IMR-90 (cell line): ENCODE results near the gene UBA3. TPM values are rescaled to one million over a fixed set of nuclear protein-coding genes. Genes with fewer than 3 reads are reported as not detected.

Experiments used
- ATAC-seq: fragments of 200-7000 bp; cut with Tn5 transposase; 2 replicates; pipeline ENCODE4 v1.9.1; 2020; ENCODE audit warnings: low read depth, mild to moderate bottlenecking, moderate library complexity
- BruUV-seq: library from RNA; stranded (reverse); fragments of 400-500 nt; replicated peaks from 2 replicates; lab custom pipeline; 2021; lab: Mats Ljungman, UMichigan
- CTCF ChIA-PET: fragments of 300-600 bp; formaldehyde crosslinking; extraction: SDS; loops from one replicate; lab custom pipeline; 2021; ENCODE audit warnings: antibody characterized with exemption; lab: Yijun Ruan, JAX
- POLR2A ChIA-PET: fragments of 300-600 bp; sonication (Branson Sonifier 250); formaldehyde crosslinking; loops from one replicate; lab custom pipeline; 2022; ENCODE audit warnings: antibody characterized with exemption; ENCODE audit not compliant: unreplicated experiment; lab: Charles Lee
- DNase-seq: peaks from one replicate; pipeline ENCODE4 v3.0.0; 2013
- H2AFZ ChIP-seq: replicated peaks from 2 replicates; pipeline ENCODE3; 2013; ENCODE audit warnings: low read length, mild to moderate bottlenecking; ENCODE audit not compliant: poor library complexity
- H2AK5ac ChIP-seq: 2 replicates; pipeline ENCODE4 v1.6.1; 2013; ENCODE audit warnings: low read depth, low read length, inconsistent platforms
- H2AK9ac ChIP-seq: replicated peaks from 2 replicates; pipeline ENCODE3; 2013; ENCODE audit warnings: mild to moderate bottlenecking, low read depth, low read length, moderate library complexity; ENCODE audit not compliant: poor library complexity
- H2BK120ac ChIP-seq: 2 replicates; pipeline ENCODE4 v1.6.1; 2013; ENCODE audit warnings: low read depth, low read length, inconsistent platforms
- H2BK15ac ChIP-seq: 3 replicates; pipeline ENCODE4 v1.6.1; 2013; ENCODE audit warnings: low read depth, low read length, inconsistent platforms
- H2BK20ac ChIP-seq: 2 replicates; pipeline ENCODE4 v1.6.1; 2013; ENCODE audit warnings: low read depth, mild to moderate bottlenecking, inconsistent platforms, low read length, moderate library complexity
- H2BK5ac ChIP-seq: 2 replicates; pipeline ENCODE4 v1.6.1; 2013; ENCODE audit warnings: mild to moderate bottlenecking, low read depth, low read length, inconsistent platforms; ENCODE audit not compliant: poor library complexity, severe bottlenecking
- H3K14ac ChIP-seq: replicated peaks from 2 replicates; pipeline ENCODE4 v1.6.1; 2013; ENCODE audit warnings: low read depth, low read length, inconsistent platforms
- H3K18ac ChIP-seq: 2 replicates; pipeline ENCODE4 v1.6.1; 2013; ENCODE audit warnings: low read depth, low read length, control low read depth
- H3K23ac ChIP-seq: 2 replicates; pipeline ENCODE4 v1.6.1; 2013; ENCODE audit warnings: low read depth, low read length, inconsistent platforms
- H3K27ac ChIP-seq: 2 replicates; pipeline ENCODE4 v1.5.1; 2013; ENCODE audit warnings: mild to moderate bottlenecking, control low read depth, low read length; ENCODE audit not compliant: insufficient read depth
- H3K27me3 ChIP-seq: 2 replicates; pipeline ENCODE4 v1.6.1; 2013; ENCODE audit warnings: low read length; ENCODE audit not compliant: control insufficient read depth, insufficient read depth
- H3K36me3 ChIP-seq: 2 replicates; pipeline ENCODE4 v1.6.1; 2013; ENCODE audit warnings: low read length, mixed read lengths; ENCODE audit not compliant: control insufficient read depth, insufficient read depth
- H3K4ac ChIP-seq: 2 replicates; pipeline ENCODE4 v1.6.1; 2013; ENCODE audit warnings: low read depth, low read length, inconsistent platforms
- H3K4me1 ChIP-seq: 2 replicates; pipeline ENCODE4 v1.6.1; 2013; ENCODE audit warnings: low read length, mixed read lengths; ENCODE audit not compliant: control insufficient read depth, insufficient read depth
- H3K4me2 ChIP-seq: 2 replicates; pipeline ENCODE4 v1.6.1; 2013; ENCODE audit warnings: low read depth, mild to moderate bottlenecking, control low read depth, low read length, moderate library complexity
- H3K4me3 ChIP-seq: 2 replicates; pipeline ENCODE4 v1.5.1; 2013; ENCODE audit warnings: low read depth, mild to moderate bottlenecking, control low read depth, low read length, moderate library complexity; ENCODE audit not compliant: insufficient read depth
- H3K56ac ChIP-seq: 2 replicates; pipeline ENCODE4 v1.6.1; 2013; ENCODE audit warnings: low read length, inconsistent platforms; ENCODE audit not compliant: insufficient read depth; ENCODE audit errors: extremely low read depth
- H3K79me1 ChIP-seq, 2 experiments: 2 replicates each; pipeline ENCODE4 v1.6.1; 2013; ENCODE audit warnings: low read length in 2 of 2, inconsistent platforms in 1 of 2, low read depth in 1 of 2
- H3K9ac ChIP-seq: 2 replicates; pipeline ENCODE4 v1.6.1; 2013; ENCODE audit warnings: low read depth, low read length, control low read depth
- H3K9me1 ChIP-seq: 2 replicates; pipeline ENCODE4 v1.6.1; 2013; ENCODE audit warnings: low read length, inconsistent platforms; ENCODE audit not compliant: insufficient read depth
- H3K9me3 ChIP-seq: 2 replicates; pipeline ENCODE4 v1.6.1; 2013; ENCODE audit warnings: low read length; ENCODE audit not compliant: control insufficient read depth, insufficient read depth
- H4K20me1 ChIP-seq: 2 replicates; pipeline ENCODE4 v1.6.1; 2013; ENCODE audit warnings: low read length, inconsistent platforms; ENCODE audit not compliant: insufficient read depth
- H4K5ac ChIP-seq: 2 replicates; pipeline ENCODE4 v1.6.1; 2013; ENCODE audit warnings: mild to moderate bottlenecking, low read depth, low read length, control low read depth
- H4K8ac ChIP-seq, 2 experiments: 2 replicates each; pipeline ENCODE4 v1.6.1; 2013; ENCODE audit warnings: low read depth in 2 of 2, low read length in 2 of 2, control low read depth in 1 of 2, inconsistent platforms in 1 of 2
- H4K91ac ChIP-seq: 2 replicates; pipeline ENCODE4 v1.6.1; 2013; ENCODE audit warnings: low read depth, low read length, inconsistent platforms; ENCODE audit not compliant: insufficient read depth
- BHLHE40 ChIP-seq: fragments of 150-350 bp; IDR thresholded peaks from 2 replicates; pipeline ENCODE4 v1.6.1; 2016; ENCODE audit warnings: mild to moderate bottlenecking, low read depth, low read length
- CEBPB ChIP-seq: IDR thresholded peaks from 2 replicates; pipeline ENCODE4 v1.6.1; 2012; ENCODE audit warnings: low read depth, low read length, improper control_type of control experiment
- CHD1 ChIP-seq: IDR thresholded peaks from 2 replicates; pipeline ENCODE4 v1.6.1; 2012; ENCODE audit warnings: low read depth, low read length, improper control_type of control experiment
- FOS ChIP-seq: fragments of 150-350 bp; IDR thresholded peaks from 2 replicates; pipeline ENCODE4 v1.6.1; 2016; ENCODE audit warnings: low read depth, low read length
- MAFK ChIP-seq: IDR thresholded peaks from 2 replicates; pipeline ENCODE4 v1.6.1; 2012; ENCODE audit warnings: low read depth, low read length, improper control_type of control experiment
- MAZ ChIP-seq: IDR thresholded peaks from 2 replicates; pipeline ENCODE4 v1.6.1; 2012; ENCODE audit warnings: low read depth, mild to moderate bottlenecking, low read length, improper control_type of control experiment, moderate library complexity, borderline replicate concordance
- MXI1 ChIP-seq: IDR thresholded peaks from 2 replicates; pipeline ENCODE4 v1.6.1; 2012; ENCODE audit warnings: low read depth, mild to moderate bottlenecking, low read length, moderate library complexity, borderline replicate concordance
- NFE2L2 ChIP-seq: fragments of 150-350 bp; IDR thresholded peaks from 2 replicates; pipeline ENCODE4 v1.6.1; 2016; ENCODE audit warnings: low read depth, mild to moderate bottlenecking, low read length
- POLR2A ChIP-seq: IDR thresholded peaks from 2 replicates; pipeline ENCODE4 v1.6.1; 2012; ENCODE audit warnings: mild to moderate bottlenecking, low read depth, low read length
- RAD21 ChIP-seq: IDR thresholded peaks from 2 replicates; pipeline ENCODE4 v1.6.1; 2012; ENCODE audit warnings: low read length, improper control_type of control experiment
- RCOR1 ChIP-seq: IDR thresholded peaks from 2 replicates; pipeline ENCODE4 v1.6.1; 2012; ENCODE audit warnings: mild to moderate bottlenecking, low read length, improper control_type of control experiment; ENCODE audit not compliant: insufficient replicate concordance
- RFX5 ChIP-seq: IDR thresholded peaks from 2 replicates; pipeline ENCODE4 v1.8.0; 2012; ENCODE audit warnings: low read depth, mild to moderate bottlenecking, low read length, moderate library complexity
- SMC3 ChIP-seq: fragments of 150-350 bp; IDR thresholded peaks from 2 replicates; pipeline ENCODE4 v1.6.1; 2016; ENCODE audit warnings: low read depth, mild to moderate bottlenecking, antibody characterized with exemption, low read length, moderate library complexity
- WGBS, 2 experiments: methylation state at CpG; one replicate each; pipeline versions ENCODE4 v1.1.5 to v1.1.7; 2013; ENCODE audit warnings: missing lambda C conversion rate in 2 of 2; ENCODE audit not compliant: insufficient read length in 1 of 2; ENCODE audit errors: extremely low coverage in 2 of 2; 5-methylcytosine and 5-hydroxymethylcytosine counted together
- dilution Hi-C: fragments of 300-500 bp; cut with HindIII; formaldehyde crosslinking; loops from one replicate; pipeline ENCODE4 v1.14.3; 2018; ENCODE audit warnings: low sequenced_read_pairs; ENCODE audit not compliant: unreplicated experiment
- in situ Hi-C: fragments of 300-500 bp; cut with MboI; formaldehyde crosslinking; loops from 3 replicates; pipeline ENCODE4 v1.14.3; 2019; ENCODE audit warnings: low sequenced_read_pairs, inconsistent platforms, mixed read lengths
- intact Hi-C: fragments of 100-400 bp; cut with micrococcal nuclease; formaldehyde crosslinking; loops from 2 replicates; pipeline ENCODE4 v1.10.0; 2022
- polyA plus RNA-seq, 3 experiments: library from polyadenylated mRNA; depleted of rRNA; stranded (reverse); fragments of >200 nt; gene quantifications; 2 replicates each; pipeline ENCODE4 v1.2.3, GENCODE V29; 2012; ENCODE audit warnings: low replicate concordance in 1 of 3
- total RNA-seq: library from RNA; depleted of rRNA; stranded (reverse); fragments of >200 nt; gene quantifications from 2 replicates; pipeline ENCODE4 v1.2.3, GENCODE V29; 2012
- TF ChIP-seq, protein P1 (sequence below): conservative IDR thresholded peaks from 2 replicates; pipeline ENCODE4 v1.5.1; 2012; ENCODE audit warnings: mild to moderate bottlenecking, low read depth, low read length, improper control_type of control experiment
- TF ChIP-seq, protein P2 (sequence below): fragments of 150-350 bp; IDR thresholded peaks from 2 replicates; pipeline ENCODE4 v1.6.1; 2016; ENCODE audit warnings: low read depth, mild to moderate bottlenecking, low read length, moderate library complexity, borderline replicate concordance
- TF ChIP-seq, protein P3 (sequence below): fragments of 150-350 bp; IDR thresholded peaks from 2 replicates; pipeline ENCODE4 v1.6.1; 2017; ENCODE audit warnings: mild to moderate bottlenecking, antibody characterized with exemption, low read length, low read depth

UBA3 gene
- total and polyA plus RNA-seq, 2 of the 4 experiments (the other 2 are of a cell fraction), result 51.8 to 64.3 TPM

DNA sequence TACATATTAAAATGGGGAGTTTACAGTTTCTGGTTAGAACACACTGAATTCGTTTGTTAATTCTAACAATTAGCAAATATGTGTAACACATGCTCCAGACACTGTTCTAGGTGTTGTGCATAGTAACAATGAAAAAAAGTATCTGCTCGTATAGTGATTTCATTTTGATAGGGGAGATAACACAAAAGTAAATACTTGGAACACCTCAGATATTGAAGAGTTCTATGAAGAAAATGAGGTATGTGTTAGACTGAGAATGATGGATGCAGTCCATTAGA lies 21.3 kb downstream of the UBA3 start:
- Histone ChIP-seq H2BK120ac (no peak overlapping the region), H3K27me3 (no peaks in the 10 kb centered on the region), H2BK20ac (no peak overlapping the region), H3K9me1 (no peaks in the 10 kb centered on the region), H4K91ac (no peak overlapping the region), H3K23ac (no peak overlapping the region), H3K4me1 (no peaks in the 10 kb centered on the region), H3K56ac (no peak overlapping the region), H4K20me1 (no peaks in the 10 kb centered on the region), H3K9ac (no peak overlapping the region), H3K14ac (no peak overlapping the region), H3K4me2 (no peak overlapping the region), H2AFZ (no peak overlapping the region), H3K36me3 (peaks cover 28% of the 10 kb centered on the region), H3K9me3 (no peaks in the 10 kb centered on the region), H3K27ac (no peak overlapping the region), H2AK5ac (no peak overlapping the region), H4K8ac (no peak overlapping the region), H4K5ac (no peak overlapping the region), H2AK9ac (no peak overlapping the region), H2BK5ac (no peak overlapping the region), H2BK15ac (no peak overlapping the region), H3K79me1 (peaks cover 0 to 11% of the 10 kb centered on the region in 2 experiments; a peak in 2 of 4 replicates), H3K4ac (no peak overlapping the region), H3K18ac (no peak overlapping the region), H3K4me3 (no peak overlapping the region)
- ChIA-PET CTCF (no interaction called here), POLR2A (no interaction called here)
- TF ChIP-seq CHD1 (no peak), RFX5 (no peak), RCOR1 (no peak), MAZ (no peak), POLR2A (no peak), CEBPB (no peak), FOS (no peak), NFE2L2 (no peak), MAFK (no peak), BHLHE40 (no peak), SMC3 (no peak), RAD21 (no peak), MXI1 (no peak)
- TF ChIP-seq, protein P1, sequence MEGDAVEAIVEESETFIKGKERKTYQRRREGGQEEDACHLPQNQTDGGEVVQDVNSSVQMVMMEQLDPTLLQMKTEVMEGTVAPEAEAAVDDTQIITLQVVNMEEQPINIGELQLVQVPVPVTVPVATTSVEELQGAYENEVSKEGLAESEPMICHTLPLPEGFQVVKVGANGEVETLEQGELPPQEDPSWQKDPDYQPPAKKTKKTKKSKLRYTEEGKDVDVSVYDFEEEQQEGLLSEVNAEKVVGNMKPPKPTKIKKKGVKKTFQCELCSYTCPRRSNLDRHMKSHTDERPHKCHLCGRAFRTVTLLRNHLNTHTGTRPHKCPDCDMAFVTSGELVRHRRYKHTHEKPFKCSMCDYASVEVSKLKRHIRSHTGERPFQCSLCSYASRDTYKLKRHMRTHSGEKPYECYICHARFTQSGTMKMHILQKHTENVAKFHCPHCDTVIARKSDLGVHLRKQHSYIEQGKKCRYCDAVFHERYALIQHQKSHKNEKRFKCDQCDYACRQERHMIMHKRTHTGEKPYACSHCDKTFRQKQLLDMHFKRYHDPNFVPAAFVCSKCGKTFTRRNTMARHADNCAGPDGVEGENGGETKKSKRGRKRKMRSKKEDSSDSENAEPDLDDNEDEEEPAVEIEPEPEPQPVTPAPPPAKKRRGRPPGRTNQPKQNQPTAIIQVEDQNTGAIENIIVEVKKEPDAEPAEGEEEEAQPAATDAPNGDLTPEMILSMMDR, result no peak
- TF ChIP-seq, protein P2, sequence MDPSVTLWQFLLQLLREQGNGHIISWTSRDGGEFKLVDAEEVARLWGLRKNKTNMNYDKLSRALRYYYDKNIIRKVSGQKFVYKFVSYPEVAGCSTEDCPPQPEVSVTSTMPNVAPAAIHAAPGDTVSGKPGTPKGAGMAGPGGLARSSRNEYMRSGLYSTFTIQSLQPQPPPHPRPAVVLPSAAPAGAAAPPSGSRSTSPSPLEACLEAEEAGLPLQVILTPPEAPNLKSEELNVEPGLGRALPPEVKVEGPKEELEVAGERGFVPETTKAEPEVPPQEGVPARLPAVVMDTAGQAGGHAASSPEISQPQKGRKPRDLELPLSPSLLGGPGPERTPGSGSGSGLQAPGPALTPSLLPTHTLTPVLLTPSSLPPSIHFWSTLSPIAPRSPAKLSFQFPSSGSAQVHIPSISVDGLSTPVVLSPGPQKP, result no peak
- TF ChIP-seq, protein P3, sequence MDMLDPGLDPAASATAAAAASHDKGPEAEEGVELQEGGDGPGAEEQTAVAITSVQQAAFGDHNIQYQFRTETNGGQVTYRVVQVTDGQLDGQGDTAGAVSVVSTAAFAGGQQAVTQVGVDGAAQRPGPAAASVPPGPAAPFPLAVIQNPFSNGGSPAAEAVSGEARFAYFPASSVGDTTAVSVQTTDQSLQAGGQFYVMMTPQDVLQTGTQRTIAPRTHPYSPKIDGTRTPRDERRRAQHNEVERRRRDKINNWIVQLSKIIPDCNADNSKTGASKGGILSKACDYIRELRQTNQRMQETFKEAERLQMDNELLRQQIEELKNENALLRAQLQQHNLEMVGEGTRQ, result no peak
- dilution Hi-C loops, result no loop called here
- 67% methylated on average over 1 of the region's 2 CpGs; no CpG with 5 or more reads in 1 of the 2 experiments for WGBS, 2 experiments
- BruUV-seq, result no TSS peak
- in situ Hi-C loops, result no loop called here
- intact Hi-C loops, result no loop called here
- no peak for ATAC-seq
- DNase-seq, result no peak
